ENCODE measurements around the gene PLXNB1. TPM values are rescaled to one million over a fixed set of nuclear protein-coding genes. Genes with fewer than 3 reads are reported as not detected.

PLXNB1 gene
- total and polyA plus RNA-seq, 10 of the 15 experiments (the other 5 are each of a cell fraction or from before 2014, with no cell fraction given), result 0.18 to 15.1 (median 5.3) TPM

- ChIA-PET POLR2A (interaction anchor here (0.6 kb wide), 1 partner anchor 34 kb away, joined by 5 read pairs; no protein-coding TSS in a partner anchor), SMC1A (ENCODE audit: uncharacterized antibody, unreplicated experiment) (interaction anchor here (0.6 to 2.4 kb wide), 4 partner anchors 24 to 1724 kb away, joined by 3 to 15 read pairs (median 4); no protein-coding TSS in a partner anchor), CTCF (interaction anchor here (0.6 to 22.0 kb wide), 7 partner anchors 9 to 328 kb away, joined by 3 to 757 read pairs (median 3); partner anchors contain the start of genes CCDC51 and TMA7), RAD21 (ENCODE audit: unreplicated experiment) (interaction anchor here (1.1 to 1.5 kb wide), 2 partner anchors 28 to 228 kb away, joined by 3 to 10 read pairs; partner anchors contain the start of gene SLC26A6)
- H3K27ac ChIP-seq (ENCODE audit: control insufficient read depth, insufficient read depth), result no peak overlapping the region
- H3K4me3 ChIP-seq, result no peak overlapping the region
- no peak for ATAC-seq
- no peak overlapping the region for H2AFZ ChIP-seq (ENCODE audit: control insufficient read depth, low read depth, low read length)
- no peak overlapping the region for H3K9ac ChIP-seq (ENCODE audit: control insufficient read depth, insufficient read depth, low read length)
- H3K4me2 ChIP-seq (ENCODE audit: control insufficient read depth, insufficient read depth), result no peak overlapping the region
- DNase-seq (ENCODE audit: low read depth, low spot score), result no peak
- H3K4me1 ChIP-seq (ENCODE audit: control insufficient read depth, insufficient read depth, low read length), result no peaks in the 10 kb centered on the region
- no peaks in the 10 kb centered on the region for H3K36me3 ChIP-seq (ENCODE audit: control insufficient read depth in 2 of 2, insufficient read depth in 2 of 2, low read length in 1 of 2)
- H3K9me3 ChIP-seq (replicated peaks; ENCODE audit: control insufficient read depth, insufficient read depth, low read length), result no peaks in the 10 kb centered on the region
- in situ Hi-C loops (cut with MboI), result no loop called here
- H3K79me2 ChIP-seq (ENCODE audit: control insufficient read depth, insufficient read depth, low read length), result no peaks in the 10 kb centered on the region
- BruUV-seq (replicated peaks), result no TSS peak
- TF ChIP-seq NRF1 (conservative IDR thresholded peaks at IDR 0.05; ENCODE audit: low read depth, low read length), result no peak
- no peak for TF ChIP-seq YBX1 (IDR thresholded peaks at IDR 0.05)
- TF ChIP-seq JUNB (IDR thresholded peaks at IDR 0.05), result no peak
- no peak for TF ChIP-seq STAT3 (IDR thresholded peaks at IDR 0.05; ENCODE audit: low read depth, low read length)
- TF ChIP-seq USF2 (IDR thresholded peaks at IDR 0.05; ENCODE audit: borderline replicate concordance, low read depth, low read length), result no peak
- no peak for TF ChIP-seq ZBTB40 (IDR thresholded peaks at IDR 0.05; ENCODE audit: borderline replicate concordance)
- no peak for TF ChIP-seq ZNF274 (IDR thresholded peaks at IDR 0.05; ENCODE audit: insufficient read depth, insufficient read length)
- TF ChIP-seq BMI1 (IDR thresholded peaks at IDR 0.05; ENCODE audit: borderline replicate concordance), result no peak
- TF ChIP-seq KAT2A (conservative IDR thresholded peaks at IDR 0.05; ENCODE audit: control insufficient read depth, low read depth, low read length), result no peak
- TF ChIP-seq ZNF207 (IDR thresholded peaks at IDR 0.05; ENCODE audit: borderline replicate concordance), result no peak
- no peak for TF ChIP-seq E4F1 (IDR thresholded peaks at IDR 0.05; ENCODE audit: borderline replicate concordance, partially characterized antibody)
- no peak for TF ChIP-seq YY1 (IDR thresholded peaks at IDR 0.05; ENCODE audit: low read depth, low read length)
- TF ChIP-seq PAX5 (IDR thresholded peaks at IDR 0.05; ENCODE audit: borderline replicate concordance, low read depth, low read length), result no peak
- no peaks in the 10 kb centered on the region for H4K20me1 ChIP-seq (ENCODE audit: control insufficient read depth, insufficient read depth)
- FAIRE-seq, result no peak
- intact Hi-C loops (cut with micrococcal nuclease; ENCODE audit: unreplicated experiment), result no loop called here
- WGBS (ENCODE audit: insufficient coverage, insufficient replicate concordance, low lambda C conversion rate, missing lambda C conversion rate), result 65% methylated on average over 8 of the region's 8 CpGs
- H3K27me3 ChIP-seq (replicated peaks in 1 of 2; ENCODE audit: control insufficient read depth in 2 of 2, insufficient read depth in 2 of 2, low read length in 1 of 2), result no peaks in the 10 kb centered on the region
These were observed 22.3 kb downstream of the PLXNB1 start for GRCh38 chr3:48407542-48408099.
